ENCODE measurements around the gene NUDT14. TPM values are rescaled to one million over a fixed set of nuclear protein-coding genes. Genes with fewer than 3 reads are reported as not detected.

Gene NUDT14
- total RNA-seq, 1 donor from 2014 or later: 5.5 TPM

DNA sequence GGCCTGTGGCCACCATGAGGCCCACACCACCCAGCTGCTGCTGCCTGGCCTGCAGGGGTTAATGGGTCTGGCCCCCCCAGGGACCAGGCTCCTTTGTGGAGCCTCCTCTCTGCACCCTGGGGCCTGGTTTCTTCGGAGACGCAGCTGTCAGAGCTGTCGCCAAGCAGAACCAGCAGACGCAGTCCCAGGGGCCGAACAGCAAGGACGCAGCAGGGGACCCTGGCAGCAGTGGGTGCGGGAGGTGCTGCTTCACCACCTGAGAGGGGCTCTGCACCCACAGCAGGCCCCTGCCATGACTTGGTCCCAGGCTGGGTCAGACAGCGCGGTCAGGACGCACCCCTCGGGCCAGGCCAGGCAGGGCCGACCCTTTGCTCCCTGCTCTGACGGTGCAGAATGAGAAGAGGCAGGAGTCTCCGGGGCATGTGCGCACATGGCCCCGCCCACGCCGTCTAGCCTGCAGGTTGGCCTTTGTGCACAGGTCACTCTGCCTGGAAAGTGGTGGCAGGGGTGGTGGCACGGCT is 43.0 kb downstream of the NUDT14 start:
- no peak overlapping the region for H3K27ac Mint-ChIP-seq
- no peaks in the 10 kb centered on the region for H3K36me3 ChIP-seq
- H3K79me2 ChIP-seq (ENCODE audit: low read depth): no peaks in the 10 kb centered on the region
- H3K4me1 ChIP-seq: no peaks in the 10 kb centered on the region
- no peak overlapping the region for H2AFZ ChIP-seq (replicated peaks)
- H3K4me3 Mint-ChIP-seq: no peak overlapping the region
- no peaks in the 10 kb centered on the region for H3F3A ChIP-seq (ENCODE audit: low read depth)
- DNase-seq (ENCODE audit: low spot score): no peak
- no peak overlapping the region for H3K4me3 ChIP-seq
- H3K36me3 Mint-ChIP-seq: peaks cover 5% of the 10 kb centered on the region
- H3K27me3 Mint-ChIP-seq (ENCODE audit: insufficient read depth, low read depth): peaks cover 2% of the 10 kb centered on the region
- TF ChIP-seq, protein P1, sequence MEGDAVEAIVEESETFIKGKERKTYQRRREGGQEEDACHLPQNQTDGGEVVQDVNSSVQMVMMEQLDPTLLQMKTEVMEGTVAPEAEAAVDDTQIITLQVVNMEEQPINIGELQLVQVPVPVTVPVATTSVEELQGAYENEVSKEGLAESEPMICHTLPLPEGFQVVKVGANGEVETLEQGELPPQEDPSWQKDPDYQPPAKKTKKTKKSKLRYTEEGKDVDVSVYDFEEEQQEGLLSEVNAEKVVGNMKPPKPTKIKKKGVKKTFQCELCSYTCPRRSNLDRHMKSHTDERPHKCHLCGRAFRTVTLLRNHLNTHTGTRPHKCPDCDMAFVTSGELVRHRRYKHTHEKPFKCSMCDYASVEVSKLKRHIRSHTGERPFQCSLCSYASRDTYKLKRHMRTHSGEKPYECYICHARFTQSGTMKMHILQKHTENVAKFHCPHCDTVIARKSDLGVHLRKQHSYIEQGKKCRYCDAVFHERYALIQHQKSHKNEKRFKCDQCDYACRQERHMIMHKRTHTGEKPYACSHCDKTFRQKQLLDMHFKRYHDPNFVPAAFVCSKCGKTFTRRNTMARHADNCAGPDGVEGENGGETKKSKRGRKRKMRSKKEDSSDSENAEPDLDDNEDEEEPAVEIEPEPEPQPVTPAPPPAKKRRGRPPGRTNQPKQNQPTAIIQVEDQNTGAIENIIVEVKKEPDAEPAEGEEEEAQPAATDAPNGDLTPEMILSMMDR (IDR thresholded peaks at IDR 0.05): no peak
- TF ChIP-seq EZH2phosphoT487 (IDR thresholded peaks at IDR 0.05): no peak
- H3K27me3 ChIP-seq: no peaks in the 10 kb centered on the region
- no peak overlapping the region for H3K4me2 ChIP-seq
- no peaks in the 10 kb centered on the region for H3K4me1 Mint-ChIP-seq
- H3K9me3 Mint-ChIP-seq: peaks cover 23% of the 10 kb centered on the region
- H3K9me3 ChIP-seq (ENCODE audit: low read depth): peaks cover 4% of the 10 kb centered on the region
- H4K20me1 ChIP-seq (ENCODE audit: low read depth): no peaks in the 10 kb centered on the region
- no peak overlapping the region for H3K27ac ChIP-seq
- no peak overlapping the region for H3K9ac ChIP-seq

DNA sequence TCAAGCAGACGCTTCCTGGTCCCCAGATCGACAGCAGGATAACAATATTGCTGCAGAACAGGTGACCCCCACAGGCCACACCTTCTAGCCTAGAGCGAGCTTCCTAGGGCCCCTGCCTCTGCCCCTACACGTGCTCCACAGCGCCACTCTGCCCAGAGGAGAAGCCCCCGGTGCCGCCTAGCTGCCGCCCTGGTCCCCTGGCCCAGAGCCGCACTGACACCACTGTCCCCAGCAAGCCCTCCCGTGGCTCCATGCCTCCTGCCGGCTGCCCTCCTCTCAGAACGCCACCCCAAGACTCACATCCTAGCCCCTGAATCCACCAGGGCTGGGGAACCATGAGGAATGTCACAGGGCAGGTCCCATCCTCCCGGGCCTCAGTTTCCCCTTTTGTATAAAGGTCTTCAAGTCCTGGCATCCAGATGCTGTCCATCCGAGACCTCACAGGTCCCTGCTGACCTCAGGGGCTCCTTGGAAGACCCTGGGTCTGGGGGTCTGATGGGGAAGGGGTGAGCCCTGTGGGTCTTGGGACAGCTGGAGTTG is 43.6 kb downstream of the NUDT14 start:
- Mint-ChIP-seq H3K4me1 (no peaks in the 10 kb centered on the region), H3K9me3 (peaks cover 27% of the 10 kb centered on the region), H3K27me3 (ENCODE audit: insufficient read depth, low read depth) (peaks cover 2% of the 10 kb centered on the region), H3K4me3 (no peak overlapping the region), H3K27ac (no peak overlapping the region), H3K36me3 (peaks cover 5% of the 10 kb centered on the region)
- H3K79me2 ChIP-seq (ENCODE audit: low read depth): no peaks in the 10 kb centered on the region
- H3K4me3 ChIP-seq: no peak overlapping the region
- DNase-seq (ENCODE audit: low spot score): no peak
- peaks cover 4% of the 10 kb centered on the region for H3K9me3 ChIP-seq (ENCODE audit: low read depth)
- TF ChIP-seq EZH2 (IDR thresholded peaks at IDR 0.05) (no peak), EZH2phosphoT487 (IDR thresholded peaks at IDR 0.05) (no peak)
- TF ChIP-seq, protein P1 (IDR thresholded peaks at IDR 0.05): no peak
- H3F3A ChIP-seq (ENCODE audit: low read depth): no peaks in the 10 kb centered on the region
- H3K4me2 ChIP-seq: no peak overlapping the region
- H3K27me3 ChIP-seq: no peaks in the 10 kb centered on the region
- H2AFZ ChIP-seq (replicated peaks): no peak overlapping the region
- H3K9ac ChIP-seq: no peak overlapping the region
- no peaks in the 10 kb centered on the region for H3K36me3 ChIP-seq
- no peak overlapping the region for H3K27ac ChIP-seq
- H3K4me1 ChIP-seq: no peaks in the 10 kb centered on the region
- no peaks in the 10 kb centered on the region for H4K20me1 ChIP-seq (ENCODE audit: low read depth)

DNA sequence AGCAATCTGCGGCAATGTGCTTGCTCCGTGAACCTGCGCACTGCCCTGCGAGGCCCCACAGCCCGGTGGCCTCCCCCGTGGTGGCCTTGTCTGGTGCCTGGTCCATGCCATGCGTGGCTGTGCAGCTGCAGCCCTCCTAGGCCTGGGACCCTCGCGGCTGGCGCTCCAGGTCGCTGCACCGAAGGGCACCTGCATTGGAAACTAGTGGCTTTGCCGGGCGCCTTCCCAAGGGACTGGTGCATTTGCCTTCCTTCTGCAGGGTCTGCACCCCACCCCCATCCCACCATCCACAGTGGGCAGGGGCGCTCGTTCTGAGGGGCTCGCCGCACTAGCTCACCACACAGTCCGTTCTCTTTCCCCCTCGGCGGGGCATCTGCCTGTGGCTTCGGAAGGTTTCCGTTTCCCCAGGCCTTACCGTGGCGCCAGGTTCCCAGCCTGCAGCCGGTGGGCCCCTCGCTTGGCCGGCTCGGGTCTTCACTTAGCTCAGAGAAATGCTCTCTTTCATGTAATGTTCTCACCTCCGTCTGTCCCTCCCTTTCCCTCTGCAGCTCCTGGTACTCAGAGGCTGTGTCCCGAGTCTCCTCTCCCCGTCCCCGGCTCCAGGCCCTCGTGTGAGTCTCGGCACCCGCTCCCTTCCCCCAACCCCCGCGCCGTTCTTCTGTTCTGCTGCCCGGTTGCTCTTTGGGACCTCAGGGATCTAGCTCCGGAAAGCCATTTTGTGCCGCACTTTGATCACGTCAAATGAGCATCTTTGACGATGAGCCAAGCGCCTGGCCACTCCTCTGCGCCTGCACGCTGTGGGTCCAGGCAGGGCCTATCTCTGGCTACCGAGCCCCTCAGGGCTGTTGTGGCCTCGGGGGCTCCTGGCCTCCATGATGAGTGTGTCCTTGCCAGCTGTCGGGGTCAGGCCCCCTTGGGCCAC is 44.5 kb downstream of the NUDT14 start:
- Mint-ChIP-seq H3K4me3 (no peak overlapping the region), H3K9me3 (peaks cover 23% of the 10 kb centered on the region), H3K36me3 (peaks cover 4% of the 10 kb centered on the region), H3K4me1 (no peaks in the 10 kb centered on the region), H3K27me3 (ENCODE audit: insufficient read depth, low read depth) (peaks cover 2% of the 10 kb centered on the region), H3K27ac (no peak overlapping the region)
- H3K4me2 ChIP-seq: no peak overlapping the region
- no peak overlapping the region for H3K4me3 ChIP-seq
- no peak overlapping the region for H2AFZ ChIP-seq (replicated peaks)
- H3K27me3 ChIP-seq: no peaks in the 10 kb centered on the region
- no peaks in the 10 kb centered on the region for H3K79me2 ChIP-seq (ENCODE audit: low read depth)
- no peak overlapping the region for H3K9ac ChIP-seq
- no peaks in the 10 kb centered on the region for H3K36me3 ChIP-seq
- no peak for DNase-seq (ENCODE audit: low spot score)
- H3K27ac ChIP-seq: no peak overlapping the region
- TF ChIP-seq, protein P1 (IDR thresholded peaks at IDR 0.05): no peak
- no peak for TF ChIP-seq EZH2phosphoT487 (IDR thresholded peaks at IDR 0.05)
- TF ChIP-seq EZH2 (IDR thresholded peaks at IDR 0.05): no peak
- no peaks in the 10 kb centered on the region for H3F3A ChIP-seq (ENCODE audit: low read depth)
- H4K20me1 ChIP-seq (ENCODE audit: low read depth): no peaks in the 10 kb centered on the region
- H3K4me1 ChIP-seq: no peaks in the 10 kb centered on the region
- H3K9me3 ChIP-seq (ENCODE audit: low read depth): peaks cover 4% of the 10 kb centered on the region
